ENCODE results near the gene OLFML2A. TPM values are rescaled to one million over a fixed set of nuclear protein-coding genes. Genes with fewer than 3 reads are reported as not detected.
"Not testable (repeated sequence)": the region's sequence is repeated elsewhere in the genome, so short reads cannot be mapped to it uniquely, and the experiment has no call there.

OLFML2A gene
- polyA plus RNA-seq (ENCODE audit: insufficient read length) = 18.7 TPM
- long read RNA-seq, donor 1, full-length matches to known transcripts = 4 of 4 reads
- long read RNA-seq, donor 1, partial matches to known transcripts = 0 of 4 reads
- long read RNA-seq, donor 1, other reads (novel, unspliced or antisense) = 0 of 4 reads
- long read RNA-seq, donor 2, full-length matches to known transcripts = 1 of 25 reads
- long read RNA-seq, donor 2, partial matches to known transcripts = 24 of 25 reads
- long read RNA-seq, donor 2, other reads (novel, unspliced or antisense) = 0 of 25 reads
- long read RNA-seq, donor 3, full-length matches to known transcripts = 1 of 1 reads
- long read RNA-seq, donor 3, partial matches to known transcripts = 0 of 1 reads
- long read RNA-seq, donor 3, other reads (novel, unspliced or antisense) = 0 of 1 reads
- long read RNA-seq, donor 4 = 0 reads
- long read RNA-seq, donor 5, full-length matches to known transcripts = 3 of 3 reads
- long read RNA-seq, donor 5, partial matches to known transcripts = 0 of 3 reads
- long read RNA-seq, donor 5, other reads (novel, unspliced or antisense) = 0 of 3 reads
- long read RNA-seq, donor 6, full-length matches to known transcripts = 1 of 6 reads
- long read RNA-seq, donor 6, partial matches to known transcripts = 5 of 6 reads
- long read RNA-seq, donor 6, other reads (novel, unspliced or antisense) = 0 of 6 reads
- long read RNA-seq, donor 7, full-length matches to known transcripts = 3 of 17 reads
- long read RNA-seq, donor 7, partial matches to known transcripts = 14 of 17 reads
- long read RNA-seq, donor 7, other reads (novel, unspliced or antisense) = 0 of 17 reads
- long read RNA-seq, donor 8, full-length matches to known transcripts = 1 of 1 reads
- long read RNA-seq, donor 8, partial matches to known transcripts = 0 of 1 reads
- long read RNA-seq, donor 8, other reads (novel, unspliced or antisense) = 0 of 1 reads

DNA sequence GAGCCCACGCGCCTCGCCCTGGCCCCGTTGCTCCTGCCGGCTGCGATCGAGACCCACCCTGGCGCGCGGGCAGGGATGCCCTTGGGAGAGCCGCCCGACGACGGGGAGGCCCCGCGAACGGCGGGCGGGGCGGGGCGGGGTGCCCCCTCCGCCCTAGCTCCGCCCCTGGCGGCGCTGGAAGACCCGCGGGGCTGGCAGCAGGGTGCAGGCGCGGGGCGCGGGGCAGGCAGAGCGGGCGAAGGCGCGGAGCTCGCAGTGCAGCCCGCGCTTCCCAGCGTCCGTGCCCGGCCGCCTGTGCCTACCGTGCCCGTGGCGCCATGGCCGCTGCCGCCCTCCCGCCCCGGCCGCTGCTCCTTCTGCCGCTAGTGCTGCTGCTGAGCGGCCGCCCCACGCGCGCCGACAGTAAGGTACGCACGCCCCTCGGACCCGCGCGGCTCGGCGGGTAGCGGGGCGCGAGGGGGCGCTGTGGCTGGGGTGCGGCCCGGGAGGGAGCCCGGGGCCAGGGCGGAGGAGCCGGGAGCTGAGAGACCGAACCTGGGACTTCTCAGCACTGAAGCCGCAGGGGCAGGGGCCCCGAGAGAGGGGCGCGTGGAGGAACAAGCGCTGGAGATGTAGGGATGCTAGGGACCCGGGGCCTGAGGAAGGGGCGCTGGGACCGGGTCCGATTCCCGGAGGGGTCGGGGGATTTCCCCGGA is at the start of gene OLFML2A:
TSS of gene OLFML2A (plus strand) at position 180 of the 695 bp plus-strand sequence. CDS start at position 318, 138 bp downstream.
- no peak for DNase-seq

DNA sequence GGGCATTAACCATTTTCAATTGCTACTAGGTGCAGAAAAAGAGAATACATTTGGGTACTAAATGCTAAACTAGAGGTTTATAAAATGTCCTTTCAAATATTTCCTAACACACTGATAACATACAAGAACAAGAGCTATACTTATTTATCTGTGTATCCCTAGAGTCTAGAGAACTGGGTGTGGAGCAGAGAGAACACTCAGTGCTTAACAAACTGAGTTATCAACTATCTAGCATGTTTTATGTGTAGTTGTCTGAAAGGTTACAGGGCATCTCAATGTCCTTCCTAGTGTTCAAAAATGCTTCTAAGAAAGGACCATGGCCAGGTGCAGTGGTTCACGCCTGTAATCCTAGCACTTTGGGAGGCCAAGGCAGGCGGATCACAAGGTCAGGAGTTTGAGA is 46.2 kb upstream of the OLFML2A start:
- no peak for DNase-seq

GRCh38 chr9:124733964-124734740 is 42.8 kb upstream of the OLFML2A start:
- DNase-seq = no peak

DNA sequence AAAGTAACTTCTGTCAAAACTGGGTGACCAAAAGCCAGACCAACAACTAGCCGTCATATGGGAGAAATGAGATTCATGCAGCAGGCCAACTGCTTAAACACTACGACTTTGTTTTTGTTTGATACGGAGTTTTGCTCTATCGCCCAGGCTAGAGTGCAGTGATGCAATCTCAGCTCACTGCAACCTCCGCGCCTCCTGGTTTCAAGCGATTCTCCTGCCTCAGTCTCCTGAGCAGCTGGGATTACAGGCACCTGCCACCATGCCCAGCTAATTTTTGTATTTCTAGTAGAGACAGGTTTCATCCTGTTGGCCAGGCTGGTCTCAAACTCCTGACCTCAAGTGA is 42.2 kb upstream of the OLFML2A start:
- DNase-seq = not testable (repeated sequence)

GRCh38 chr9:124735121-124735520 is 41.8 kb upstream of the OLFML2A start:
- no peak for DNase-seq

DNA sequence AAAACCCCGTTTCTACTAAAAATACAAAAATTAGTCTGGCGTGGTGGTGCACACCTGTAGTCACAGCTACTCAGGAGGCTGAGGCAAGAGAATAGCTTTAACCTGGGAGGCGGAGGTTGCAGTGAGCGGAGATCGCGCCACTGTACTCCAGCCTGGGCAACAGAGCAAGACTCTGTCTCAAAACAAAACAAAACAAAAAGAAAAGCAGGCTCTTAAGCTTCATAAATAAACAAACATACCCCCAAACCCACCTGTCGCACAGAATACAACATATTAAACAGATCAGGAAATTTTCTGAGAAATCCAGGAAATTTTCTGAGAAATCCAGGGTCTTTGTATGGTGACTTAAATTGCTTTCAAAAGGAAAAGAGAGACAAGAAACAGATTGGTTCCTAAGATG is 38.9 kb upstream of the OLFML2A start:
- not testable (repeated sequence) for DNase-seq

- no peak for DNase-seq
Observed at GRCh38 chr9:124739360-124739759, 37.6 kb upstream of the OLFML2A start.

DNA sequence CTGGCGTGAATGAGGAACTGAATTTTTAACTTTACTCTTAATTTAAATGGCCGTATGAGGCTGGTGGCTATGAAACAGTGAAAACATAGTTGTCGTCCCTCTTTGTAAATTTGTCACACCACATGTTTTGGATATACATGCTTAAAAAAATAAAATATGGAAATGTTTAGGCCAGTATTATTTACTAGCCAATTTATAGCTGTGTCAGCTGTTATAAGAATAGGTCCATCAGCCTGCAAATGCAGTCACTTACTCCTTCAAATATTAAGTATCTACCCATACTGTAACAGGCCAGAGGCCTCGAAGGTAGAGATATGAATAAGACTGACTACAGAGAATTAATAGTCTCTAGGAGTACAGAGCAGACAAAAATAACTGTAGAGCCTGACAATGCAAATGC is 35.8 kb upstream of the OLFML2A start:
- DNase-seq = no peak

DNA sequence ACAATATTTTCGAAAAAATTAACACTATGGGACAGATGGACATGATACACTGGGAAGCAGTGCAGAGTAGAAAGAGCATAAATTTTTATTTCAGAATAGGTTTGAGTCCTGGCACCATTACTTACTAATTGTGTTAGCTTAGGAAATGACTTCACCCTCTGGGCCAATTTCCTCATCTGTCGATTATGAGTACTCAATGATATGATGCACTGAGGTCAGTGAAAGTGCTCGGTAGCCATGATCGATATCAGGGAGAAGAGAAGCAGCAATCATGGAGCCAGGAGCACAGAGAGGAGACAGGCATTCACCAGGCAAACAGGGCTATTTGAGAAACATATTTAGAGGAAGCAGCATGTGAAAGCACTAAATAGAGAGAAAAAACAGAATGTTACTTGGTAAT is 35.3 kb upstream of the OLFML2A start:
- no peak for DNase-seq

DNA sequence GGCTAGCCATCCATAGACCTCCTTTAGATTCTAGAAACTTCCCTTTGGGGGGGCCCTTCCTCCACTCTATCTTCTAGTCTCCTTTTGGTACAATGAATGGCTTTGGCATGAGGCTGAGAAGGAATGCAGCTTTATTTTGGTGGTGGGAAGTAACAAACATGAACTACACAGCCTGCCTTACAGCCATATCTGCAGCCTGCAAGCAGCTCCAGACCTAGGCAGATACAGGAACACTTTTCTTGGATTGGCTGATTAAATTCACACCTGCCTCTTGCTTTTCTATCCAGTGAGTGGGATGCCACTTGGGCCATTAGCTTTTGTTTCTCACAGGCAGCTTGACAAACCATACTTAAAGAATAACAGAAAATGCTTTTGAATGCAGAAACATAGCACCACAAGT is 34.0 kb upstream of the OLFML2A start:
- DNase-seq = no peak

- no peak for DNase-seq
Observed at GRCh38 chr9:124743686-124744348, 33.1 kb upstream of the OLFML2A start.

GRCh38 chr9:124747065-124747464 is 29.9 kb upstream of the OLFML2A start:
- DNase-seq = no peak

- DNase-seq = no peak
Observed at GRCh38 chr9:124749284-124749683, 27.6 kb upstream of the OLFML2A start.

GRCh38 chr9:124749781-124750180 is 27.2 kb upstream of the OLFML2A start:
- no peak for DNase-seq

- no peak for DNase-seq
Observed at GRCh38 chr9:124752967-124753366, 24.0 kb upstream of the OLFML2A start.

DNA sequence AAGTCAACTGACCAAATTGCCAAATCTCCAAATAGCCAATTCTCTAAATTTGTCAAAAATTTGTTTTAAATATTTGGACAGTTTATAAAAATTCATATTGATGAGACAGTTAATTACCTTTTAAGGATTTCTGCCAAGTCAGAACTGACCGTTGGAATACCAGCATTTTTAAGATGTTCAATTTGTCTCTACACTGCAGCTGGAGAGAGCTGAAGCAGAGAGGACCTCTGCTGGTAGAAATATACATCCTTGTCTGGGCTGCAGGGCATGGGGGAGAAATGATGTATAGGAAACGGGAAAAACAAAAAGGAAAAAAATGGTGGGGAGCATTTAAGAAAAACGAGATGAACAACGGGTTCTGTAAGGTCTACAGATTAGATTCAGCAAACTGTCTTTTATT is 22.6 kb upstream of the OLFML2A start:
- DNase-seq = no peak

DNA sequence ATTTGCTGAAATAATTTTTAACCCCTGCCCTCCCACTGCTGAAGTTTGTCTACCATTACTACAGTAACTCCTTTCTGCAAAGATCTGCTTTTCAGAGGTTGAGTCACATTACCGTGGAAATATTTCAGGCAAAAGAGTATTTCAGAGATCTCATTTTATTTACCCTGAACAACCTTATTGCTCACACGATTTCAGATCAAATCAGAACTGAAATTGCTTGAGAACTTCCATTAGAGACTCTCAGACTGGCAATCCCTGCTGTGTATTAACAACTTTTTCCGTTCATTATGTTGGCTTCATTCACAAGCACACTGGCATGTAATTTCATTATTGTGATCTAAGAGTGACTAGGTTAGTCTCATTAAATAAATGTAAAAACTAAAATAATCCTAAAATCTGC is 21.9 kb upstream of the OLFML2A start:
- DNase-seq = no peak

GRCh38 chr9:124756011-124756410 is 20.9 kb upstream of the OLFML2A start:
- no peak for DNase-seq

GRCh38 chr9:124757616-124758015 is 19.3 kb upstream of the OLFML2A start:
- DNase-seq = no peak

DNA sequence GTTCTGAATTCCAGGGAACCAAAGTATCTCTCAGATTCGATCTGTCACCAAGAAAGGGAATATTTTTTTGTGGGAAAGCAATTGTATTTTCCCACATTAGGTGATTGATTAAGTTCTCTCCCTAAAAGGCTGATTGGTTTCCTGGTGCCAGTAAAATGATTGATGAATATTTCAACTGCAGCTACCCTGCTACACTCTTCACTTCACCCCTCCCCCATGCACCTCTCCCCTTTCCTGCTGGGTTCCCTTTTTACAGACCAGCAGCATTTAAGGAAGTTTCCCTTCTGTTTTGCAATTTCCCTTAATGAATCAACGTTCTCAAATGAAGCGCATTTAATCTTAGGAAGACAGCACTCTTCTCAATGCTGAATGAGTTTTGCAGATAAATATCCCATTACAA is 18.9 kb upstream of the OLFML2A start:
- no peak for DNase-seq

GRCh38 chr9:124758691-124759090 is 18.2 kb upstream of the OLFML2A start:
- no peak for DNase-seq

Measured in left kidney (tissue), 8 donors.